Testis (tissue), 3 donors: Measurements from ENCODE around the gene IL1RAPL1. TPM values are rescaled to one million over a fixed set of nuclear protein-coding genes. Genes with fewer than 3 reads are reported as not detected.

Source experiments
- DNase-seq: peaks from one replicate; pipeline ENCODE4 v3.0.0-alpha.2; 2019
- H3K27ac ChIP-seq, 2 donors: fragments of 200-600 bp; sonication (generic); one replicate each; pipeline ENCODE4 v1.5.1; 2019
- H3K27me3 ChIP-seq: fragments of 200-600 bp; sonication (generic); one replicate; pipeline ENCODE4 v1.5.1; 2019
- H3K36me3 ChIP-seq: fragments of 200-600 bp; sonication (generic); one replicate; pipeline ENCODE4 v1.5.1; 2017; ENCODE audit warnings: low read depth; ENCODE audit errors: missing control alignments
- H3K4me1 ChIP-seq: fragments of 200-600 bp; sonication (generic); one replicate; pipeline ENCODE4 v1.5.1; 2019
- H3K4me3 ChIP-seq, 2 donors: fragments of 200-600 bp; sonication (generic); one replicate each; pipeline ENCODE4 v1.5.1; 2017 to 2019
- H3K9me3 ChIP-seq: fragments of 200-600 bp; sonication (generic); one replicate; pipeline ENCODE4 v1.5.1; 2017
- CTCF ChIP-seq, 3 experiments: fragments of 450-650 bp in 2 of 3; fragments of 200-600 bp in 1 of 3; sonication (generic) in 1 of 3; IDR thresholded peaks; one replicate each; pipeline ENCODE4 v1.5.1; 2016 to 2019; ENCODE audit warnings: antibody characterized with exemption in 3 of 3, mild to moderate bottlenecking in 2 of 3, moderate library complexity in 1 of 3
- POLR2A ChIP-seq: fragments of 450-650 bp; IDR thresholded peaks from one replicate; pipeline ENCODE4 v1.6.1; 2017; ENCODE audit warnings: antibody characterized with exemption, mild to moderate bottlenecking, moderate library complexity
- WGBS, 2 donors: methylation state at CpG; one replicate each; pipeline ENCODE4 v1.1.5; 2018; 5-methylcytosine and 5-hydroxymethylcytosine counted together
- intact Hi-C: fragments of 100-400 bp; cut with DNase I; formaldehyde crosslinking; loops from one replicate; pipeline ENCODE4 v1.15.1; 2023; ENCODE audit warnings: low total_unique reads
- polyA plus RNA-seq: library from polyadenylated mRNA; stranded (reverse); fragments of 350-450 nt; fragmentation: Illumina TruSeq; extraction: RNeasy Lipid Tissue Mini Kit (QIAGEN cat#74804); gene quantifications from one replicate; pipeline ENCODE4 v1.2.3, GENCODE V29; 2014; ENCODE audit warnings: low read depth, low replicate concordance; ENCODE audit not compliant: insufficient read depth
- total RNA-seq, 2 donors: library from RNA; depleted of rRNA; stranded (reverse); fragments of >200 nt; gene quantifications; one replicate each; pipeline ENCODE4 v1.2.3, GENCODE V29; 2016

Gene IL1RAPL1
- total and polyA plus RNA-seq, 3 donors from 2014 or later = 0.13 to 0.94 (median 0.93) TPM

- Histone ChIP-seq H3K27ac (no peak overlapping the region), H3K4me1 (no peaks in the 10 kb centered on the region), H3K4me3 (no peak overlapping the region), H3K27me3 (no peaks in the 10 kb centered on the region), H3K36me3 (no peaks in the 10 kb centered on the region), H3K9me3 (no peaks in the 10 kb centered on the region)
- no peak for DNase-seq
- 68 to 98% methylated on average over 4 of the region's 4 CpGs for WGBS, 2 donors
- TF ChIP-seq CTCF (IDR thresholded peaks at IDR 0.05) (no peak), POLR2A (no peak)
- intact Hi-C loops = no loop called here
Measured at GRCh38 chrX:29130905-29131304, 543.7 kb downstream of the IL1RAPL1 start.

- no peaks in the 10 kb centered on the region for H3K9me3 ChIP-seq
- intact Hi-C loops = no loop called here
- no peaks in the 10 kb centered on the region for H3K36me3 ChIP-seq
- TF ChIP-seq POLR2A (no peak), CTCF (IDR thresholded peaks at IDR 0.05) (no peak)
- no peaks in the 10 kb centered on the region for H3K27me3 ChIP-seq
- H3K4me3 ChIP-seq = no peak overlapping the region
- H3K4me1 ChIP-seq = no peaks in the 10 kb centered on the region
- DNase-seq = no peak
- WGBS, 2 donors = 73 to 79% methylated on average over 2 of the region's 2 CpGs
- no peak overlapping the region for H3K27ac ChIP-seq
Measured at GRCh38 chrX:29136904-29137303, 549.7 kb downstream of the IL1RAPL1 start.

- no peaks in the 10 kb centered on the region for H3K9me3 ChIP-seq
- TF ChIP-seq CTCF (IDR thresholded peaks at IDR 0.05) (no peak), POLR2A (no peak)
- no peak overlapping the region for H3K4me3 ChIP-seq
- DNase-seq = no peak
- H3K27ac ChIP-seq = no peak overlapping the region
- no peaks in the 10 kb centered on the region for H3K36me3 ChIP-seq
- WGBS, 2 donors = 88 to 91% methylated on average over 2 of the region's 2 CpGs
- H3K4me1 ChIP-seq = no peaks in the 10 kb centered on the region
- H3K27me3 ChIP-seq = no peaks in the 10 kb centered on the region
- intact Hi-C loops = no loop called here
Measured at GRCh38 chrX:29138003-29138402, 550.8 kb downstream of the IL1RAPL1 start.

- DNase-seq = no peak
- intact Hi-C loops = no loop called here
- no peak overlapping the region for H3K27ac ChIP-seq
- TF ChIP-seq CTCF (IDR thresholded peaks at IDR 0.05) (no peak), POLR2A (no peak)
- H3K9me3 ChIP-seq = no peaks in the 10 kb centered on the region
- 88% methylated on average over 5 of the region's 5 CpGs for WGBS, 2 donors
- H3K36me3 ChIP-seq = no peaks in the 10 kb centered on the region
- no peak overlapping the region for H3K4me3 ChIP-seq
- no peaks in the 10 kb centered on the region for H3K27me3 ChIP-seq
- no peaks in the 10 kb centered on the region for H3K4me1 ChIP-seq
Measured at GRCh38 chrX:29143356-29143755, 556.1 kb downstream of the IL1RAPL1 start.

GRCh38 chrX:29143756-29144155 lies 556.5 kb downstream of the IL1RAPL1 start:
- Histone ChIP-seq H3K27me3 (no peaks in the 10 kb centered on the region), H3K36me3 (no peaks in the 10 kb centered on the region), H3K27ac (no peak overlapping the region), H3K4me1 (no peaks in the 10 kb centered on the region), H3K9me3 (no peaks in the 10 kb centered on the region), H3K4me3 (no peak overlapping the region)
- 92 to 96% methylated on average over 4 of the region's 4 CpGs for WGBS, 2 donors
- TF ChIP-seq POLR2A (no peak), CTCF (IDR thresholded peaks at IDR 0.05) (no peak)
- DNase-seq = no peak
- intact Hi-C loops = no loop called here
